Islet of Langerhans (tissue), 1 donor: ENCODE measurements around the gene HELT.
A peak's percentile ranks its signal among the peaks of the same experiment; 100 is the strongest.
"Not testable (repeated sequence)": the region's sequence is repeated elsewhere in the genome, so short reads cannot be mapped to it uniquely, and the experiment has no call there.

ENCODE experiments used
- FAIRE-seq: peaks from one replicate; lab custom pipeline; 2011; peaks lifted over from hg19 to GRCh38; lab: Jason Lieb, UNC

Gene HELT, protein sequence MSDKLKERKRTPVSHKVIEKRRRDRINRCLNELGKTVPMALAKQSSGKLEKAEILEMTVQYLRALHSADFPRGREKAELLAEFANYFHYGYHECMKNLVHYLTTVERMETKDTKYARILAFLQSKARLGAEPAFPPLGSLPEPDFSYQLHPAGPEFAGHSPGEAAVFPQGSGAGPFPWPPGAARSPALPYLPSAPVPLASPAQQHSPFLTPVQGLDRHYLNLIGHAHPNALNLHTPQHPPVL

DNA sequence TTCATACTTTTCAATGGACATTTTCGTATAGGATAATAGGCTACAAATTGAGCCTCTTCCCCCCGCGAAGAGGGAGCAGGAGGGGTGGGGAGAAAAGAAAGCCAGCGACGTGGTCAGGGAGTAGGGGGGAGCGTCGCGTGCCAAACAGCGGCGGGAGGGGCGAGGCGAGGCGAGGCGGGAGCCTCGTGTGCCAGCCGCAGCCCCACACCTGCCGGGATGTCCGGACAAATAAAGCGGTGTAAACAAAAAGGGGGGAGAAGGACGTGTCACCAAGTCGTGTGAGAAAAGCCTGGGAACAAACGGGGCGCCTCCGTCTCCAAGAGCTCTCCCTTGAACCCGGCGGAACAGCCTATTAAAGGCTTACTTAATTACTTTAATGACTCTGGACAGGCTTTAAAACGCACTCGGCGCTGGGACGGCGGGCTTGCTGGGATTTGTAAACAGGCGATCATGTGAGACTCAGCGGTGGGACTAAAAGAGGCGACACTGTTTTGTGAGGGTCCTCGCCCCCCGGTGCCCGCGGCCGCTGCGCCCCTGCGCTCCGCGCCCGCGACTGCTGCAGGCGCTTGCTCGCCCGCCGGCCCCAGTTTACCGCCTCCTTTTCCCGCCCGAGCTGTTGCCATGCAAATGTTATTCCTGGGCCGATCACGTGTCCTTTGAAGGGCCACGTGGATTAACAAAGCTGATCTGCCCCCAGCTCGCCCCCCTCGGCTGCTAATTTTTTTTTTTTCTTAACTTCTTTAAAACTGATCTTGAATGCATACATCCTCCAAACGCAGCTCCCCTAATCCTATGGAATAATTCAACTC is at the start of gene HELT:
Gene HELT (plus strand): TSS at position 527 of the 809 bp plus-strand sequence. CDS start 439 bp downstream, outside the sequence.
- FAIRE-seq = no peak

DNA sequence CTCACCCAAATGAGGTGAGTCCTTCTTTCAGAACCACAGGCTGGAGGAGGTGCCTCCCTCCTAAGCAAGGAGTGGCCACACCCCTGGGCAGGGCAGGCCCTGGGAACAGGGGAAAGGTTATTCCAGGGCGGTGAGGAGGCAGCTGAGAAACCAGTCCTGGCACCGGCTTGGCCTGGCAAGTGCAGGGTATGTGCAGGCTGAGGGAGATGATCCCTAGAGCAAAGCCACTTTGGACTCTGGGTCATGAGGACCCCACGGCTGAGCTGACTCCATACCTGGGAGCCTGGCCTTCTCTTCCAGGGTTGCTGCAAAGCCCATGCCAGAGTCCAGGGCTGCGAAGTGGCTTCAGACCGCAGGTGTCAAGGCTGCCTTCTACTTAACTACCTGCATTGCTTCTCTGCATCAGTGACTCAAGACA is 49.5 kb upstream of the HELT start:
- FAIRE-seq = no peak

DNA sequence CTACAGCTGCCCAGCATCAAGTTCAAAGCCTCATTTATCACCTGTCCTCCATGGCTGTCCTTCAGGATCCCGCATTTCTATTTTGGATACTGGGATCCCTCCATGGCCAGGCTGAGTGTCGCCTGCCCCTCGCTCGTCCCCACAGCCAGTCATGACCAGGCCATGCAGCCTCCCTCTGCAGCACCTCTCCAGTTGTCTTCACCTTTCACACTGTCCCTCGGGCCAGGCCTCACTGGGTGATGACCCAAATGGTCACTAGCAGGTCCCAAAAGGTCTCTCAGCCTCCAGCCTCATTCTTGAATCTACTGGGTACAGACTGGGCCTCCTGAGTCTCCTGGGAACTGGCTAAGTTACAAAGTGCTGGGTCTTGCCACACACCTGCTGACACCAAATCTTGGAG is 48.7 kb upstream of the HELT start:
- FAIRE-seq = no peak

DNA sequence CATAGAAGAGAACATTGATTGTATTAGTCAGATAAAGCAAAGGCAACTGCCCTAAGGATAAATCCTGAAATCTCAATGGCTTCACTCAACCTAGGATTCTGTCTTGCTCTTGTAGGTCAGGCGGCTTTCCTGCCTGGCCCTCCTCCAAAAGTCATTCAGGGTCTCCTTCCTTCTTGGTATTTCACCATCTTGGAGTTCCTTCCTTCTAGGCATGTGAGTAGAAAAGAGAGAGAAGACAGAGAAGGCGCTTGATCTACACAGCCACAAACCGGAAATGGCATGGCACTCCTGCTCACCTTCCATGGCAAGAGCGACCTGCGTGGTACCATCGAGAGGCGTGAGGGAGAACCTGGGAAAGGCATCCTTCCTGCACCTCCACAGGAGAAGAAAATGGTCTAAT is 45.3 kb upstream of the HELT start:
- no peak for FAIRE-seq

DNA sequence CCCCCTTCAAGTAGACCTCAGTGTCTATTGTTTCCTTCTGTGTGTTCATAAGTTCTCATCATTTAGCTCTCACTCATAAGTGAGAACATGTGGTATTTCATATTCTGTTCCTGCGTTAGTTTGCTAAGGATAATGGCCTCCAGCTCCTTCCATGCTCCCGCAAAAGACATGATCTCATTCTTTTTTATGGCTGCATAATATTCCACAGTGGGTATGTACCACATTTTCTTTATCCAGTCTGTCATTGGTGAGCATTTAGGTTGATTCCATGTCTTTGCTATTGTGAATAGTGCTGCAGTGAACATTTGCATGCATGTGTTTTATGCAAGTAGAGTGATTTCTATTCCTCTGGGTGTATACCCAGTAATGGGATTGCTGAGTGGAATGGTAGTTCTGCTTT is 41.9 kb upstream of the HELT start:
- FAIRE-seq = not testable (repeated sequence)

DNA sequence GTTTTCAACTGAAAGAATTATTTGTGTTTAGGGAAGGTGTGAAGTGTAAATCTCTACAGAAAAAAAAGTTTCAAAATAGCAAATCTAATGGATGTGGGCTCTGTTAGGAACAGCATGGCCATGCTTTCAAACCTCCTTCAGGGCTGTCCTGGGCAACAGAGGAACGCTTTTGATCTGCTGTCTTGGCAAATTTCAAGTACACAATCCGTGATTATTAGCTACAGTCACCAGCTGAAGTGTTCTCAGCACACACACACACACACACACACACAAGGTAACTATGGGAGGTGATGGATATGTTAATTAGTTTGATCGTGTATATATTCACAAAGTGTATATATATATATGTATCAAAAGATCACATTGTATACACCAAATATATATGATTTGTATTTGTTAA is 40.5 kb upstream of the HELT start:
- peak; percentile 89 for FAIRE-seq

DNA sequence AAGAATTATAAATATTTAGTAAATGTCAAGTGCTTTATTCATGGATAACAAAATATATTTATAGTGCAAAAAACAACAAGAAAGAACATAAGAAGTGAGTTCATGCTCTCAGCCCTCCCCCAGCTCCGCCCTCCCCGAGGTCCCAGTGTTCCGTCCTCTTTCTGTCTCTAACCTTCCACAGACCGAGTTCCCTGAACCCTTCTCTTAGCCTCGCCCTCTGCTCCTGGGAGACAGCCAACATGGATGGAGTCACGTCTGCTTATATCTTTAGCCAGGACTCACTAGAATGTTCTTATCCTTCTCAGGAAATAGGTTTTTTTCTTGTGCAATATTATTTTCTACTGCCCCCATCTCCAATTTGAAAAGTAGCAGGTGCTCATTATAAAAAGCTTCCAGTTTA is 40.1 kb upstream of the HELT start:
- no peak for FAIRE-seq

DNA sequence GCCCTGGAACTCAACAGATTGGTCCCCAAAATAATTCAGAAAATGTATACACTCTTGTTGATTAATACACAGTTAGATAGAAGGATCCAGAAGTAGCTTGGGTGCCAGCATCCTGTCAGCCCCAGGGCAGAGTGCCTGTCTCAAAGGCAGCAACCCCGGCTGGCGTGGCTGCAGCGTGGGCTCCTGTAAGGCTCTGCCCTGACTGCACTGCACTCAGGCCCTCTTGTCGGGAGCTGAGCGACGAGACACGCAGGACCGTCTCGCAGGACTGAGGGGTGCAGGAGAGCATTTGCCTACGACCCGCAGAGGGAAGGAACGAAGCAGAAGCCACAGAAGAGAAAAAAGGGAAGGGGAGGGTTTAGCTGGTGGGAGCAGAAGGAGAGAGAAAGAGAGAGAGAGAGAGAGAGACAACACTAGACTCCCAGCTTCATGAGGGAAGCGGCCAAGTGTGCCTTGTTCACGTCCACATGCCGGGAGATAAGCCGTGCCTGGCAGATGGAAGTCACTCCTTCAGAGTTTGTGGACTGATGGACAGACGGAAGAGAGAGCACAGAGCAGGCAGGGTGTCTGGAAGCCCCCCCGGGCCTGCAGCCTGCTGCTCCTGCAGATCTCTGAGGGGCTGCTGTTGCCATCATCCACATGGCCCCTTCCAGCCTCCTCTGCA is 38.7 kb upstream of the HELT start:
- no peak for FAIRE-seq

DNA sequence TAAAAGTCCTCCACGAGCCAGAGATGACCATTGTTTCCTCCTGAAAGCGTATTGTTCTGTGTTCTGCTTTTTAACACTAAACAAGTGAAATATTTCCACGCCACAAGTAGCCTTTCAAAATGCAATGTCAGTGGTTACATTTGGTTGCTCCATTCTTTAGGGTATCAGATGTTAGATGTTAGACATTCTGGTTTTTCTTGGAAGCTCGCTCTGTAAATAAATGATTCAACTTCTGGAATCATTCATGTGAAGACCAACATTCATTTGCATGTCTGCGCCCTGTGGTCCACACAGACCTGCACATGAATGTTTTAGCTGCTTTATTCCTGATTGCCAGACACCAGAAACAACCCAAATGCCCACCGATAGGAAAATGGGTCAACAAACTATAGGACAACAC is 38.0 kb upstream of the HELT start:
- no peak for FAIRE-seq

DNA sequence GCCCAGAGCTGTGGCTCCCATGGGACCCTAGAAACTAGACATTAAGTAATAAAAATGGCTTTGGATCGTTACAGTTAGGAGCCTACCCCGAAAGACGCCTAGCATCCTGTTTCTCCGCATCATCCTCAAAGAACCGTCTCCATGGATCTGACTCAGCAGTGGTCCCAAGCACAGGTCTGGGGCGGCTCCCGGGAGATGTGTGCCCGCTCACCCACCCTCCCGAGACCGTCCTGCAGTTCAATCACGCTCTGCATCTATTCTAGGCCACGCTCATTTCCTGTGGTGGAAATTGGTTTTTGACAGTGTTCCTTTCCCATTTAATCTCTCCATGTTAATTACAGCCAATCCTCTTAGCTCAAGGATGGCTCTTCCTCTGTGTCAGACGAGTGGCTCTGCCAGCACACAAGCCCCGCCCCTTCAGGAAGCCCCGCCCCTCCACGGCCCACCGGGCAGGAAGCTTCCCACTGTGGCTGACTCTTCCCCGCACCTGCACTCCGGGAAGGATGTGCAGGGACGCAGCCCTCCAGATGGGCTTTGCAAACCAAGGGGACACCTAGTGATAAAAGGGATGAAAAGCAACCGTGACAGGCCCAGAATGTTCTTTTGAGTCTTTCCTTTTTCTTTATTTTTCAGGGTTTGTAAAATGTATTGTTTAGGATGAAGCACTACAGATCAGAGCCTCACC is 34.5 kb upstream of the HELT start:
- no peak for FAIRE-seq

DNA sequence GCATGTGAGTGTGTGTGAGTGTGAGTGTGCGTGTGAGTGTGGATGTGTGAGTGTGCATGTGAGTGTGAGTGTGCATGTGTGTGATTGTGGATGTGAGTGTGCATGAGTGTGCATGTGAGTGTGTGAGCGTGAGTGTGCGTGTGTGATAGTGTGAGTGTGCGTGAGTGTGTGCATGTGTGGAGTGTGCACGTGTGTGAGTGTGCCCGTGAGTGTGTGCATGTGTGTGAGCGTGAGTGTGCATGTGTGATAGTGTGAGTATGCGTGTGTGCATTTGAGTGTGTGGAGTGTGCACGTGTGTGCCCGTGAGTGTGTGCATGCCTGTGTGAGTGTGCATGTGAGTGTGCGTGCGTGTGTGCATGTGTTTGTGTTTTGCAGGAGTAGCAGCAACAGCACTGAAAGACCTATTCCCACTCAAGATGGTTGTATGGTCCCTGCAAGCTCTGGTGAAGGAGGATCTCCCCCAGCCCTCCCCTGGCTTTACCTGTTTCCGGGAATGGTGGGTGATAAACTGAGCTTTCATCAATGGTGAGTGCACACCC is 30.7 kb upstream of the HELT start:
- no peak for FAIRE-seq

DNA sequence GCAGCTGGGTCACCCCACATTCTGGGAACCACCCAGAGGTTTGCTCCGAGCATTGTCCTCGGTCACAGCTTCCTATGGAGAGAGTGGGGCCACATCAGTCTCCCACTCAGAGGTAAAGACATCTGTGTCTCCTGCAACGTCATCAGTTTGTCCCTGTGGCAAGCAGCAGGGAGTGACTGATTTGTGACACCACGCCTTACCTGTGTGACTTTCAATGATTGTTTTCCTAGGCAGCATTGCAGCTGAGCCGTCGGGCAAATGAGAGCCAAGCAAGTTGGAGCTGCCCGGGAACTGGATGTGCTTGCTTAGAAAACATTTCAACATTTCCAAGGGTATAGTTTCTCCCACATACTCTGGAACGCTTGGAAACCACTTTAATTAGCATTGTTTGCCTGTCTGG is 29.7 kb upstream of the HELT start:
- no peak for FAIRE-seq

DNA sequence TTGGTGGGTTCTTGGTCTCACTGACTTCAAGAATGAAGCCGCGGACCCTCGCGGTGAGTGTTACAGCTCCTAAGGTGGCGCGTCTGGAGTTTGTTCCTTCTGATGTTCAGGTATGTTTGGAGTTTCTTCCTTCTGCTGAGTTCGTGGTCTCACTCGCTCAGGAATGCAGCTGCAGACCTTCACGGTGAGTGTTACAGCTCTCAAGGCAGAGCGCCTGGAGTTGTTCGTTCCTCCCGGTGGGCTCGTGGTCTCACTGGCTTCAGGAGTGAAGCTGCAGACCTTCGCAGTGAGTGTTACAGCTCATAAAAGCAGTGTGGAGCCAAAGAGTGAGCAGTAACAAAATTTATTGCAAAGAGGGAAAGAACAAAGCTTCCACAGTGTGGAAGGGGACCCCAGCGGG is 29.0 kb upstream of the HELT start:
- FAIRE-seq = not testable (repeated sequence)

DNA sequence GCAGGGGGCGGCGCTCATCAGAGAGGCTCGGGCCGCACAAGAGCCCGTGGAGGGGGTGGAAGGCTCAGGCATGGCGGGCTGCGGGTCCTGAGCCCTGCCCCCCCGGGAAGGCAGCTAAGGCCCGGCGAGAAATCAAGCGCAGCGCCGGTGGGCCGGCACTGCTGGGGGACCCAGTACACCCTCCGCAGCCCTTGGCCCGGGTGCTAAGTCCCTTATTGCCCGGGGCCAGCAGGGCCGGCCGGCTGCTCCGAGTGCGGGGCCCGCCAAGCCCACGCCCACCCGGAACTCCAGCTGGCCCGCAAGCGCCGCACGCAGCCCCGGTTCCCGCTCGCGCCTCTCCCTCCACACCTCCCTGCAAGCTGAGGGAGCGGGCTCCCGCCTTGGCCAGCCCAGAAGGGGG is 28.2 kb upstream of the HELT start:
- FAIRE-seq = not testable (repeated sequence)

DNA sequence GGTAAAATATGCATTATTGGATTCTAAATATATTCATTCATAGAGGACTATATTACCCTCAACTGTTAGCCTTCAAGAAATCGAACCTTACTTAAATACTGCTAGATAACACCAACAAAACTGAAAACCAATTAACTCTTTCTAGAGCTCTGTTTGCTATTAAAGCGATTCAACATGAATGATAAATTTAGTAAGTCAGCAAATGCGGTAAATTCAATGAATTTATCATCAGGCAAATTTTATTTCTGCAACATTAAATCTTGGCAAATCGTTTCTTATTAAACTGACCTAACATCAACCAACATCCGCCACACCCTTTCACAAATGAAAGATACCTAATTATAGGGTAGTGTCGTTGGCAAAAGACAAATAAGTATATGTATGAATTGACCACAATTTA is 26.4 kb upstream of the HELT start:
- no peak for FAIRE-seq

DNA sequence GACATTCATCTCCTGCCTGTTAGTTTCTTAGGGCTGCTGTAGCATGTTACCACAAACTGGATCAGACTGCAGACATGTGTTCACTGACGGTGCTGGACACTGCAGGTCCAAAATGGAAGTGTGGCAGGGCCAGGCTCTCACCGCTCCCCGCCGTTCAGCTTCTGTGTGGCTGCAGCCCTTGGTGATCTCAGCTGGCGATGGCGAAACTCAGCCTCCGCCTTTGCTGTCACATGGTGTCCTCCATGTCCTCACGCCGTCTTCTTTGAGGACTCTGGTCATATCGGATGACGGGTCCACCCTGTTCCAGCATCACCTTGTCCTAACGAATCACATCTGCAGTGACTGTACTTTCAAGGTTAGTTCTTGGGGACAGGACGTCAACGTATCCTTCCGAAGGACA is 25.9 kb upstream of the HELT start:
- FAIRE-seq = no peak

DNA sequence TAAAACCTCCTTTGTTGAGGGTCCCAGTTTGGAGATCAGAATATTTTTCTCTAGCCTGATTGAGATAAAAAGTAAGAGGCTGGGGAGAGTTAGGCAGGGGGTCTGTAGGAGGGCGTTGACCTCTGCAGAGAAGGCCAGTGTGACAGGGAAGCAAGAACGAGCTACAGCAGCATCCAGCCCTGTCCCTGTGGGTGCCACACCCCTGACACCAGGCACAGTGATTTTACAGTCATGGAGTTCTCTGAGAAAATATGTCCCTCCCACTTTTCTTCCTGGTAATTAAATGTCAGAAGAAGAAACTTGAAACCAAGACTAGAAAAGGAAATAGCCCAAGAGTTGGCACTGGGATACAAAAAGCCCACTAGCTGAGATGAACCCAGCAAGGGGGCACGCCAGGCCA is 25.0 kb upstream of the HELT start:
- FAIRE-seq = no peak

DNA sequence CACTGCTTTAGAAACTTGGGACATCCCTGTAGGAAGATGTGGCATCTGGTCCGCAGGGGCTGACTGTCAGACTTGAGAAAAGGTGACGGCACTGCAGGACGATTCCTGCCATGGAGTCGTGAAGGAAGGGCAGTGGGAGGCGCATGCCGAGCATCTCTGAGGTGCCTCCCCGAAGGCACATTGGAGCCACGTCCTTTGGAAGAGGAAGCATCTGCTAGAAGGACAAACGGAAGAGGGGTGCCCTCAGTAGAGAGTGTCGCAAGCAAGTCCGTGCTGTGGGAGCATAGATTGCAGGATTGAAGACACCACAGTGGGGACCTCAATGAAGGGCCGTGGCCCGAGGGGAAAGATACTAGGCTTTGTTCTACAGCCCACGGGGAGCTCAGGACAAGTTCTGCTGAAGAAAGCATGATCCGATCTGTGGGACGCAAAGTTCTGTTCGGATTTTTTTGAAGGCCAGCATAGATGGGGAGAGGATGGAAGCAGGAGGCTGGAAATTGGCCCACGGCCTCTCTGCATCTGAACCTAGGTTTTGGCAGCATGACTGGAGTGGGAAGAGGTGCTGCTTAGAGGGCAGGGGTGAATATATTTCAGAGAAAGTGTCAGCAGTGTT is 24.2 kb upstream of the HELT start:
- FAIRE-seq = no peak

DNA sequence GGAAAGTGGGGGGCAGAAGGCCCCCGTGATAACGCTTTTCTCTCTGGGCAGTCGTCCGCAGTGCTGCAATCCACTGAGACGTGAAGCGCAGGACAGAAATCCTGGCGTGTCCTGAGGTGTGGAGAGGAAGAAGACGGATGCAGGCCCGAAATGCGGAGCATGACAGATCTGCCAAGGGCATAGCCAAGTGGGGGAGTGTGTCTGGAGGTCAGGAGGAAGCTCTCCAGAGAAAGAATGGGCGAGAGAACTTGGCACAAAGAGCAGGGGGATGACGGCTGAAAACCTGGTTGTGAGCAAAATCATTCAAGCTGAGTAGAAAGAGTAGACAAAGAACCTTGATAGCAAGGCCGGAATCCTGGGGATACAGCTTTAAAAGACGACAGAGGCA is 23.7 kb upstream of the HELT start:
- FAIRE-seq = no peak

DNA sequence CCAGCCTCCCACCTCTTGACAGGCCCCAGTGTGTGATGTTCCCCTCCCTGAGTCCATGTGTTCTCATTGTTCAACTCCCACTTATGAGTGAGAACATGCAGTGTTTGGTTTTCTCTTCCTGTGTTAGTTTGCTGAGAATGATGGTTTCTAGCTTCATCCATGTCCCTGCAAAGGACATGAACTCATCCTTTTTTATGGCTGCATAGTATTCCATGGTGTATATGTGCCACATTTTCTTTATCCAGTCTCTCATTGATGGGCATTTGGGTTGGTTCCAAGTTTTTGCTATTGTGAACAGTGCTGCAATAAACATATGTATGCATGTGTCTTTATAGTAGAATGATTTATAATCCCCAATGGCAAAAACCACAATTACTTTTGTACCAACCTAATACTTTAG is 20.6 kb upstream of the HELT start:
- not testable (repeated sequence) for FAIRE-seq

DNA sequence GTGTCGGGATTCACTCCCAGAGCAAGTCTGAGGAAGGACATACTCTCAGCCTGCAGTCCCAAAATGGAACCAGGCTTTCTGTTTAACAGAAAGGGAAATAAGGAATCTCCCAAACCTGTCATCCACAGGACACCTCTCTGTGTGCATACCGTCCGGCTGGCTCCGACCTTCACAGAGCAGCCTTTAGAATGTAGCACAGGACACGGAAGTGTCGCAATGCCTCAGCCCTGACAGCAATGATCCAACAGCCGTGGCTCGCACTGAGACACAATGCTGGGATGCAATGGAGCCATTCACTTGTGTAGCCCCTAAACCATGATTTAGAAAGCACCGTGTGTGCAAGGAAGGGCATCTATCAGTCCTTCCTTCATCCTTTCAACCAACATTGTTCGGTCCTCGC is 15.5 kb upstream of the HELT start:
- no peak for FAIRE-seq
